ENCODE measurements around the gene PRSS12. TPM values are rescaled to one million over a fixed set of nuclear protein-coding genes. Genes with fewer than 3 reads are reported as not detected.

The PRSS12 gene
- total and polyA plus RNA-seq, 2 donors (not counting 3 experiments of a cell fraction or from before 2014, with no cell fraction given) = 0.22 to 0.55 TPM

DNA sequence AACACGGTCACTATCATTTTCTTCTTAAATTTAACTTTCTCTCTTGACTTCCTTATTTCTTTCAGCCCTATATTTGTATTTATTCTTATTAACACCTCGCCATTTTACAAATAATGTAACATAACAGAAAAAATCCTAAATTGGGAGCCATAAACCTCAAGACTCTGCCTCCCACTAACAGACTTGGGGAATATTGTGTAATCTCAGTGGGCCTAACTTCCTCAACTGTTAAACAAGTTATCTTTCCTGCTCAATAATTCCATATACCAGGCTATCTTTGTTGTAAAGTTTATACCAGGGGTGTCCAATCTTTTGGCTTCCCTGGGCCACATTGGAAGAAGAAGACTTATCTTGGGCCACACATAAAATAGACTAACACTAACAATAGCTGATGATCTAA lies 26.2 kb downstream of the PRSS12 start:
- FAIRE-seq (no peak), DNase-seq (ENCODE audit: low read depth, low spot score) (no peak)
- ChIA-PET POLR2A (no interaction called here), CTCF (interaction anchor here (2.2 kb wide), 1 partner anchor 27 kb away, joined by 6 read pairs; the partner anchor contains the start of gene PRSS12)
- H4K20me1 ChIP-seq (replicated peaks; ENCODE audit: control insufficient read depth, extremely low read depth, insufficient read depth, low read length) = no peaks in the 10 kb centered on the region
- no peaks in the 10 kb centered on the region for H3K27me3 ChIP-seq (ENCODE audit: control insufficient read depth in 2 of 2, insufficient read depth in 2 of 2, low read length in 2 of 2)
- intact Hi-C loops (cut with micrococcal nuclease) = no loop called here
- TF ChIP-seq GATA2 (IDR thresholded peaks at IDR 0.05; ENCODE audit: insufficient read depth, insufficient read length, low read depth, low read length) = no peak
- TF ChIP-seq, protein P1, sequence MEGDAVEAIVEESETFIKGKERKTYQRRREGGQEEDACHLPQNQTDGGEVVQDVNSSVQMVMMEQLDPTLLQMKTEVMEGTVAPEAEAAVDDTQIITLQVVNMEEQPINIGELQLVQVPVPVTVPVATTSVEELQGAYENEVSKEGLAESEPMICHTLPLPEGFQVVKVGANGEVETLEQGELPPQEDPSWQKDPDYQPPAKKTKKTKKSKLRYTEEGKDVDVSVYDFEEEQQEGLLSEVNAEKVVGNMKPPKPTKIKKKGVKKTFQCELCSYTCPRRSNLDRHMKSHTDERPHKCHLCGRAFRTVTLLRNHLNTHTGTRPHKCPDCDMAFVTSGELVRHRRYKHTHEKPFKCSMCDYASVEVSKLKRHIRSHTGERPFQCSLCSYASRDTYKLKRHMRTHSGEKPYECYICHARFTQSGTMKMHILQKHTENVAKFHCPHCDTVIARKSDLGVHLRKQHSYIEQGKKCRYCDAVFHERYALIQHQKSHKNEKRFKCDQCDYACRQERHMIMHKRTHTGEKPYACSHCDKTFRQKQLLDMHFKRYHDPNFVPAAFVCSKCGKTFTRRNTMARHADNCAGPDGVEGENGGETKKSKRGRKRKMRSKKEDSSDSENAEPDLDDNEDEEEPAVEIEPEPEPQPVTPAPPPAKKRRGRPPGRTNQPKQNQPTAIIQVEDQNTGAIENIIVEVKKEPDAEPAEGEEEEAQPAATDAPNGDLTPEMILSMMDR (IDR thresholded peaks at IDR 0.05; ENCODE audit: extremely low read depth in 1 of 2, insufficient read depth in 1 of 2, low read depth in 1 of 2, low read length in 2 of 2) = no peak
- TF ChIP-seq POLR2A (IDR thresholded peaks at IDR 0.05; ENCODE audit: low read depth, low read length) = no peak
- TF ChIP-seq, protein P2, sequence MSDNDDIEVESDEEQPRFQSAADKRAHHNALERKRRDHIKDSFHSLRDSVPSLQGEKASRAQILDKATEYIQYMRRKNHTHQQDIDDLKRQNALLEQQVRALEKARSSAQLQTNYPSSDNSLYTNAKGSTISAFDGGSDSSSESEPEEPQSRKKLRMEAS (IDR thresholded peaks at IDR 0.05; ENCODE audit: insufficient read depth, insufficient read length) = no peak
- TF ChIP-seq FOS (IDR thresholded peaks at IDR 0.05; ENCODE audit: borderline replicate concordance, insufficient read depth, low read length) = no peak
- no peak for TF ChIP-seq EZH2 (IDR thresholded peaks at IDR 0.05; ENCODE audit: borderline replicate concordance, low read depth, low read length, severe bottlenecking)
- no peak for TF ChIP-seq MYC (IDR thresholded peaks at IDR 0.05; ENCODE audit: low read depth, low read length)
- TF ChIP-seq JUN (IDR thresholded peaks at IDR 0.05; ENCODE audit: borderline replicate concordance, insufficient read depth, insufficient read length, low read depth) = no peak
- TF ChIP-seq POLR2AphosphoS5 (IDR thresholded peaks at IDR 0.05; ENCODE audit: insufficient read depth, low read depth, low read length) = no peak
- dilution Hi-C loops (cut with MboI; ENCODE audit: extremely low pct_ligation_motif_present, low sequenced_read_pairs) = no loop called here
- no peaks in the 10 kb centered on the region for H3K9me3 ChIP-seq (replicated peaks; ENCODE audit: control insufficient read depth, insufficient read depth, low read length)
- no peaks in the 10 kb centered on the region for H3K79me2 ChIP-seq (ENCODE audit: control insufficient read depth, insufficient read depth, low read length)
- no peak overlapping the region for H3K4me3 ChIP-seq (replicated peaks in 1 of 3; ENCODE audit: insufficient read depth in 1 of 3, low read depth in 1 of 3, low read length in 3 of 3)
- no peak overlapping the region for H3K27ac ChIP-seq (ENCODE audit: insufficient read depth, low read depth, low read length)
- no peak overlapping the region for H2AFZ ChIP-seq (ENCODE audit: low read depth, low read length)
- no peaks in the 10 kb centered on the region for H3K4me1 ChIP-seq (ENCODE audit: control insufficient read depth, extremely low read depth, insufficient read depth, low read length)
- no peaks in the 10 kb centered on the region for H3K36me3 ChIP-seq (ENCODE audit: control insufficient read depth in 2 of 2, extremely low read depth in 1 of 2, insufficient read depth in 2 of 2, low read length in 2 of 2)
- H3K4me2 ChIP-seq (ENCODE audit: insufficient read depth, low read length) = no peak overlapping the region
- no peak overlapping the region for H3K9ac ChIP-seq (replicated peaks; ENCODE audit: extremely low read depth, insufficient read depth, low read length)
- no TSS peak for BruUV-seq (replicated peaks)
- no peaks in the 10 kb centered on the region for H3K9me1 ChIP-seq (replicated peaks; ENCODE audit: control insufficient read depth, extremely low read depth, insufficient read depth, low read length)

All from endothelial cell of umbilical vein (primary cell).